ENCODE measurements around the gene RBM19.

GRCh38 chr12:113782873-113783272 is 183.3 kb downstream of the RBM19 start:
- TF ChIP-seq FOXA1 (IDR thresholded peaks at IDR 0.05): no peak
- no peak for TF ChIP-seq SP1 (IDR thresholded peaks at IDR 0.05)
